NOMO-1 treated with DMSO at 0.1 percent for 48 hours (cell line): ENCODE measurements around the gene SH3BP2.

ENCODE experiments used
- DNase-seq: peaks from one replicate; lab custom pipeline; 2025; ENCODE audit not compliant: unreplicated experiment; lab: John Stamatoyannopoulos, UW

The SH3BP2 gene

GRCh38 chr4:2831611-2832308 lies 38.9 kb downstream of the SH3BP2 start:
- DNase-seq = no peak

- no peak for DNase-seq
Measured at GRCh38 chr4:2832309-2832980, 39.6 kb downstream of the SH3BP2 start.

- no peak for DNase-seq
Measured at GRCh38 chr4:2832981-2833670, 40.2 kb downstream of the SH3BP2 start.

GRCh38 chr4:2833671-2834000 lies 40.8 kb downstream of the SH3BP2 start:
- no peak for DNase-seq

- no peak for DNase-seq
Measured at GRCh38 chr4:2834001-2834921, 41.4 kb downstream of the SH3BP2 start.

GRCh38 chr4:2835978-2836377 lies 43.1 kb downstream of the SH3BP2 start:
- no peak for DNase-seq

GRCh38 chr4:2836391-2836859 lies 43.5 kb downstream of the SH3BP2 start:
- no peak for DNase-seq

- DNase-seq = no peak
Measured at GRCh38 chr4:2837110-2837903, 44.4 kb downstream of the SH3BP2 start.

- DNase-seq = peak; percentile 83
Measured at GRCh38 chr4:2837904-2838496, 45.1 kb downstream of the SH3BP2 start.

- no peak for DNase-seq
Measured at GRCh38 chr4:2839060-2839459, 46.2 kb downstream of the SH3BP2 start.

- no peak for DNase-seq
Measured at GRCh38 chr4:2842687-2843262, 49.9 kb downstream of the SH3BP2 start.

- DNase-seq = peak; percentile 82
Measured at GRCh38 chr4:2843263-2843940, 50.5 kb downstream of the SH3BP2 start, which contains the start of gene ADD1. ADD1 (plus strand) TSS chr4:2843844; CDS start chr4:2875916, 32,072 bp downstream.

- DNase-seq = no peak
Measured at GRCh38 chr4:2843941-2844584, 51.2 kb downstream of the SH3BP2 start.

GRCh38 chr4:2846172-2846571 lies 53.3 kb downstream of the SH3BP2 start:
- no peak for DNase-seq

- peak; percentile 27 for DNase-seq
Measured at GRCh38 chr4:2847302-2847871, 54.5 kb downstream of the SH3BP2 start.

GRCh38 chr4:2848449-2848848 lies 55.6 kb downstream of the SH3BP2 start:
- no peak for DNase-seq

- no peak for DNase-seq
Measured at GRCh38 chr4:2849267-2850152, 56.6 kb downstream of the SH3BP2 start.
